Fibroblast of lung (primary cell): ENCODE measurements around the gene LRRK2.

Source experiments
- CTCF ChIP-seq, 2 donors: IDR thresholded peaks in 1 of 2; conservative IDR thresholded peaks in 1 of 2; 1 replicate in 1 of 2; 2 replicates in 1 of 2; pipeline ENCODE4 v1.5.1; 2011 to 2012; ENCODE audit warnings: low read length in 2 of 2, control low read depth in 1 of 2, inconsistent platforms in 1 of 2, low read depth in 1 of 2, mild to moderate bottlenecking in 1 of 2
- EZH2 ChIP-seq: IDR thresholded peaks from 2 replicates; pipeline ENCODE4 v1.5.1; 2012; ENCODE audit warnings: low read length, control low read depth, mild to moderate bottlenecking; ENCODE audit errors: missing control alignments

GRCh38 chr12:40393026-40393425, 168.2 kb downstream of the LRRK2 start:
- TF ChIP-seq CTCF (conservative IDR thresholded peaks at IDR 0.05 in 1 of 2, IDR thresholded peaks at IDR 0.05 in 1 of 2; ENCODE audit: low read depth in 1 of 2, low read length in 2 of 2), result no peak
- TF ChIP-seq EZH2, result no peak
